ENCODE results near the gene CCNY.
"Not testable (repeated sequence)": the region's sequence is repeated elsewhere in the genome, so short reads cannot be mapped to it uniquely, and the experiment has no call there.

CCNY gene

DNA sequence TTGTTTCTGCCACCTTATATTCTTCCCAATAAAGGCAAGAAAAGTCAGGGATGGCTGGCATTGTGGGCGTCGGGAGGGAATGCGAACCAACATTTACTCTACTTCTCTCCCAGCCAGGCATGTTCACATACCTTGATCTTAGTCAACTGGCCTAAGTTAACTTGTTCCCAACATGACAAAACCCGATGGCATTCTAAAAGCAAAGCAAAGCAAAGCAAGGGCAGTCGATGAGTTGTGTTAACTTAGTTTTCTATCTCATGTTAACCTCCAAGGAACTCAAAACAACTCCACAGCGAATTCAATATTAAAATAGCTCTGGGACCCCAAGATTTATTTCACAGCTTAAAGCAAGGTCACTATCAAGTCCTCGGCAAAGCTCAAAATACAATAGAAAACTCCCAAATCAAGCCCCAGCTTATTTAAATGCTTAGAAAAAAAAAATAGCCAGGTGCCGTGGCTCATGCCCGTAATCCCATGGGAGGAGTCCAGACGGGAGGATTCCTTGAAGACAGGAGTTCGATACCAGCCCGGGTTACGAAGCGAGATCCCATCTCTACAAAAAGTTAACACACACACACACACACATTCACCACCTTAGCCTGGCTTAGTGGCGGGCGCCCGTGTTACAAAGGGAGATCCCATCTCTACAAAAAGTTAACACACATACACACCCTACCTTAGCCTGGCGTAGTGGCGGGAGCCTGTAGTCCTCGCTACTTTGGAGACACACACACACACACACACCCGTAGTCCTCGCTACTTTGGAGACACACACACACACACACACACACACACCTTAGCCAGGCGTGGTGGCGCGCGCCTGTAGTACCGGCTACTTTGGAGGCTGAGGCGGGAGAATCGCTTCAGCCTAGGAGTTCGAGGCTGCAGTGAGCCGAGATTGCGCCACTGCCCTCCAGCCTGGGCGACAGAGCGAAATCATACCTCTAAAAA lies 901 bp upstream of the CCNY start:
- DNase-seq = no peak

DNA sequence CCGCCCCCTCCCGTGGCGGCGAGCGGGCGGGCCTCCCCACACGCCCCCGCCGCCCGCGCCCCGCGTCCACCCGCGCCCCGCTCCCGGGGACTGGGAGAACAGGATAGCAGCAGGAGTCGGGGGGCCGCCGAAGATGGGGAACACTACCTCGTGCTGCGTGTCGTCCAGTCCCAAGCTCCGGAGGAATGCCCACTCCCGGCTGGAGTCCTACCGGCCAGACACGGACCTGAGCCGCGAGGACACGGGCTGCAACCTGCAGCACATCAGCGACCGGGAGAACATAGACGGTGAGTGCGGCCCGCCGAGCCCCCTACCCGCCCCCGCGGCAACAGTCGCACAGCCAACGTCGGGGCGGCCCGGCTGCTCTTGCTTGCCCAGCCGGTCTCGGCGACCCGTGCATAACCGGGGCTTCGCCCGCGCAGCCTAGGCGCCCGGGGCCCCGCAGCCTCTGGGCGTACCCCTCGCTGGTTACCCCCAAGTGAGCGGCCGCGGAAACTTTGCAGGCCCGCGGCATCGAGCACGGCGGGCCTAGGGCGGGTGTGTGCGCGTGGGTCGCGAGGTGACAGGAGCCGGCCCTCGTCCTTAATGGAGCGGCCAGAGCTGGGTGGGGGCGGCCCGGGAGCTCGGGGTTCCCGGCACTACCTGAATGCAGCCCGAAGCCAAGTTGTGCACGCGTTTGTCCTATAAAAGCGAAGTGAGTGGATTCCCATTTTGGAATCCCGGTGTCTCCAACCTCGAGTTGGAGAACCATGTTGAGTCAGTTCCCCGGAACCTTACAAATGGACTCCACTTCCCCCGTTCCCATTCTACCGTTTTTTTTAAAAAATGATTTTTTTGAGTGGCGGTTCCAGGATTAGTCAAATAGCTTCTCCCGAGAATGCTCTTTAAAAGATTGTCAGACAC lies 863 bp downstream of the CCNY start:
- peak; percentile 25 to 27 for DNase-seq

GRCh38 chr10:35339942-35340341 lies 3.6 kb downstream of the CCNY start:
- DNase-seq = no peak

- no peak for DNase-seq
Observed at GRCh38 chr10:35340975-35341374, 4.7 kb downstream of the CCNY start.

DNA sequence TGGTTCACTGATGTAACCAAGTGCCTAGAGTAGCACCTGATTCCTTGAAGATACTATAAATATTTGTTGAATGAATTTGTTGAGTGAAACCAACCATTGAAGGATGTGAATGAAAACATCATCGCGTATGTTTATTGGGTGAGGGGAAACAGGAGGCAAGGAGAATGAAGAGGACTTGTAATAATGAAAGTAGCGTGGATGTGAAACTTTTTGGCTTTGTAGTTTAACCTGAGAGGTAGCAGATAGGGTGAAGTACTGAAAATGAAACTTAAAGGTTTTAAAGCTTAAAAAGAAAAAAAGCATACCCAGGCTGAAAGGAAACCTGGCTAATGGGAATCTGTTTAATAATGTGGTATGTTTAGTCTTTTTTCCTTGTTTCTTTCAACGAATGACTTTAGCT lies 5.2 kb downstream of the CCNY start:
- no peak for DNase-seq

GRCh38 chr10:35342183-35342753 lies 6.0 kb downstream of the CCNY start:
- no peak for DNase-seq

GRCh38 chr10:35343739-35344138 lies 7.4 kb downstream of the CCNY start:
- no peak for DNase-seq

GRCh38 chr10:35345383-35345742 lies 9.1 kb downstream of the CCNY start:
- DNase-seq = no peak

DNA sequence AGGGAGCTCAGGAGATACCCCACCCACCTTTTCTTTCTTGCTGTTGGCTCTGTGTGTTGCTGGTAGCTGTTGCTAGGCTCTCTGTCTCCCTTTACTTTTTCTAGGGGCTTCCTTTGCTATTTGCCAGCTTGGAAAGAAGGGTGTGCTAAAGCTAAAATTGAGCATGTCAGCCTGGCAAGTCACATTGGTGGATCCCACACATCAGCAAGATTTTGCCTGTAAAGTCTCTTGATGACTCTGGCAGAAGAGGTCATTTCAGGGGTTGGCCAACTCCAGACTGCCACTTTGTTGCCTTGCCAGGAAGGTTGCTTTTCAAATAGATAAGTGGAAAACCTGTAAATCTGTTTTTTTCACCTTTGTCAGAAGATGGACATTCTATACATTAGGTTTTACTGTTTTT lies 9.9 kb downstream of the CCNY start:
- DNase-seq = no peak

GRCh38 chr10:35347121-35347562 lies 10.8 kb downstream of the CCNY start:
- DNase-seq = no peak

DNA sequence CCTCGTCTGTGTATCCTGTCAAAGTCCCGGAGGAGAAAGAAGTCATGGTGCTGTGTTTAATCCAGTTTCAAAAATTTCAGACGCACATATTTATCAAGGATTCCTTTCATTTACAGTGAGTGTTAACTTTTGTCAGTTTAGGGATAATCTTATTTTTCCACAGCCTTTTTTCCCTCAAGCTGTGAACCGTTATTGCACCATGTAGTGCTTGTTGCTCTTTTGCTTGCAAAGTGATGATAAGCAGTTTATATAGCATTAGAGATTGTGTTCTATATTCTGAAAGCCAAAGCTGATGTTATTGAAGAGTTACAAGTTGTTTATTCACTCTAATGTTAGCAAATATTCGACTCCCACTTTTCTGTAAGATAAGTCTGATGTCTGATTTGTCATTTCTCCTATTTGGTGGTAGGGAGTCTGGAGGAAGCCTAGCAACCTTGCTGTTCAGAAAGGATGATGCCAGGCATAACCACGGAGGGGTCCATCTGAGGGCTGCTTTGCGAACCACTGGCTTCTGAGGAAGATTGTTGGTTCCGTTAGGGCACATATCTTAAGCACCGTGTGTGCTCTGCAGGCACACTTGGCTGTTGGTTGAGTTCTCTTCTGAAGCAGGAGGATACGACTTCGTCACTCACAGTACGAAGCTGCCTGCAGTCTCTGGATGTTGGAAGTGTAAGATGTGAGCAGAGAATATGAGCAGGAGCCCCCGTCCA lies 11.7 kb downstream of the CCNY start:
- DNase-seq = no peak

DNA sequence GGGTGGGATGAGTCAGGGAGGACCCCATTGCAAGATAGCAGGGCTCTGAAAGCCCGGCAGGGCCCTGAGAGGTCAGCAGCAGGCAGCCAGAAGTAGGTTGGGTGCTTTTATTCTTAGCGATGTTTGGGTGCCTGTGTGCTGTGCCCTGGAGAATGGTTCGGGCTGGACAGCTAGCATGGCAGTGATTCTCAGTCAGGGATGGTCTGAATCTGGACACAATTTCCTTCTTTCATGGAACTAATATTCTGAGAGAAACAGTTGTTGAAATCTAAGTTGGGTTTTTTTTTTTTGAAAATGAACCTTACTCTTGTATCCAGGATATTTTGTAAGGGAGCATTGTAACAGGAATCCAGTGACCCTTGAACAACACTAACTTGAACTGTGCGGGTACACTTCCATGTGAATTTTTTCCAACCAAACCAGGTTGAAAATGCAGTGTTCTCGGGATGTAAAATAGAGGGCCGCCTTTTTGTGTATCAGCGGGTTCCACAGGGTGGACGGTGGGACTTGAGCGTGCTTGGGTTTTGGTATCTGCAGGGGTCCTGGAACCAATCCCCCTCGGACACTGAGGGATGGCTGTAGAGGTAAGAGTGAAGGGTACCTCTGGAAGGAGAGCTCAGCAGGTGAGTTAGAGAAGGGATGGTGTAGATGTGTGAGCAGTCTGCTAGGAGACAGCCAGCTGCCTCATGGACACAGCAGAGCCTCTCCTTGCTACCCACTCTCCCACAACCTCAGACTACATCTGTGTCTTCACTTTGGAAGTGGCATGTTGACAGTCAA lies 12.5 kb downstream of the CCNY start:
- no peak for DNase-seq

GRCh38 chr10:35349389-35349915 lies 13.1 kb downstream of the CCNY start:
- no peak for DNase-seq

DNA sequence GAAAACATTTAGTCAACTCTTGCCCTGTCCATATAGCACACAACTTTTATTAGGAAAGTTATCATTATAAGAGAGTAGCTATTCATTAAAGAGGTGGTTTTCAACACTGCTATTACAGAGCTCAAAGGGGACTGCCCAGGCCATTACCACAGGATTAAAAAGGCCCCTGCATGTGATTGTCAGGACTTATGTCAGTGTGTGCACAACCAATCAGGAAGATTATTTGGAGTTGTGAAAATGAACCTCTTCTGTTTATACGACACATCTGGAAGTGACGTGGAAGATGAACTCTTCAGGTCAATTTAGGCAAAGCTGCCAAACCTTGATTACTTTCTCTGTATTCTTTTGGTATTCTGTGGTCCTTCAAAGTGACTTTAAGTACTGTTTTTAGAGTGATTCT lies 14.7 kb downstream of the CCNY start:
- DNase-seq = no peak

DNA sequence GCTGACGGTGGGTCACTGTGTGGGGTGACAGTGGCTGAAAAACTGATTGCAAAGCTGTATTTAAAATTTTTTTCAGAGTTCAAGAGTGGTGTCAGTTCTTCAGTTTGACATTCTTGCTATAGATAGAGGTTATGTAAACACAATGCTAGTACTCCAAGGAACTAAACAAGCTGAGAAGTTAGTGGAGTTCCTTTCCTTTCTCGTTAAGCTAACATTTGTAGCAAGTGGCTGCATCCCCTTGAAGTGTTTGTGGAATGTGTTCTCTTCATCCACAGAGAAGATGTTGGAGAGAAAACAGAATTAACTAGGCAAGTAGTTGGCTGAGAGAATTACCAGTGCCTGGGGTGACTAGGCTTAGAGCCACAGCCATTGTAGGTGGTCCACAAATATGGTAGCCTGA lies 15.8 kb downstream of the CCNY start:
- no peak for DNase-seq

GRCh38 chr10:35352512-35352911 lies 16.2 kb downstream of the CCNY start:
- DNase-seq = no peak

- no peak for DNase-seq
Observed at GRCh38 chr10:35353395-35353794, 17.1 kb downstream of the CCNY start.

DNA sequence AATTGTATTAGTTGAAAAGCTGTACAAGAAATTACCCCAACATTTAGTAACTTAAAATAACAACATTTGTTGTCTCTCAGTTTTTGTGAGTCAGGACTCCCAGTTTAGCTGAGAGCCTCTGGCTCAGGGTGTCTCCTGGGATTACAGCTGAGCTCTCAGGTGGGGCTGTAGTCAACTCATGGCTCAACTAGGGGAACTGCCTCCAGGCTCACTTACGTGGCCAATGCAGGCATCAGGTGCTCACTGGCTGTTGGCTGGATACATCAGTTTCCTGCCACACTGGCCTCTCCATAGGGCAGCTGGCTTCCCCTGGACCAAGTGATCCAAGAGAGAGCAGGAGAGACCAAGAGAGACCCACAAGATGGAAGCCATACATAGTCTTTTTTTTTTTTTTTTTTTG lies 17.5 kb downstream of the CCNY start:
- DNase-seq = no peak

- DNase-seq = not testable (repeated sequence)
Observed at GRCh38 chr10:35354257-35354656, 17.9 kb downstream of the CCNY start.

- DNase-seq = no peak
Observed at GRCh38 chr10:35355971-35356724, 19.8 kb downstream of the CCNY start.

GRCh38 chr10:35356725-35357092 lies 20.4 kb downstream of the CCNY start:
- no peak for DNase-seq

Data from SHP77 (cell line).